Right lobe of liver (tissue), 6 donors: ENCODE results near the gene EDARADD. TPM values are rescaled to one million over a fixed set of nuclear protein-coding genes. Genes with fewer than 3 reads are reported as not detected.

ENCODE experiments used
- ATAC-seq, 4 donors: fragments of 200-7000 bp; cut with Tn5 transposase; one replicate each; pipeline ENCODE4 v1.9.1; 2020; ENCODE audit warnings: mild to moderate bottlenecking in 4 of 4, moderate library complexity in 4 of 4
- DNase-seq, 3 donors: peaks; one replicate each; pipeline ENCODE4 v3.0.0-alpha.2; 2020
- H3K27ac ChIP-seq, 3 donors: fragments of 200-600 bp; one replicate each; pipeline ENCODE4 v1.8.0; 2022
- H3K27me3 ChIP-seq, 2 donors: fragments of 200-600 bp; one replicate each; pipeline ENCODE4 v1.8.0; 2022
- H3K36me3 ChIP-seq, 4 donors: fragments of 200-600 bp; sonication (generic) in 1 of 4; one replicate each; pipeline versions ENCODE4 v1.5.1 to v1.8.0; 2017 to 2022; ENCODE audit warnings: control low read depth in 1 of 4
- H3K4me1 ChIP-seq, 4 donors: fragments of 200-600 bp; sonication (generic) in 1 of 4; one replicate each; pipeline versions ENCODE4 v1.5.1 to v1.8.0; 2017 to 2022; ENCODE audit warnings: control low read depth in 1 of 4
- H3K4me3 ChIP-seq, 3 donors: fragments of 200-600 bp; one replicate each; pipeline ENCODE4 v1.8.0; 2022
- H3K9me3 ChIP-seq, 4 donors: fragments of 200-600 bp; sonication (generic) in 1 of 4; one replicate each; pipeline versions ENCODE4 v1.5.1 to v1.8.0; 2017 to 2022; ENCODE audit warnings: control low read depth in 1 of 4
- POLR2A ChIP-seq: fragments of 450-650 bp; IDR thresholded peaks from one replicate; pipeline ENCODE4 v1.6.1; 2017; ENCODE audit warnings: antibody characterized with exemption, mild to moderate bottlenecking
- WGBS: methylation state at CpG from one replicate; pipeline ENCODE4 v1.1.6; 2018; ENCODE audit warnings: low coverage, low lambda C conversion rate; ENCODE audit not compliant: insufficient coverage; ENCODE audit errors: missing lambda C conversion rate; 5-methylcytosine and 5-hydroxymethylcytosine counted together
- intact Hi-C, 2 donors: fragments of 100-400 bp; cut with DNase I; formaldehyde crosslinking; loops; one replicate each; pipeline versions ENCODE4 v1.11.2 to v1.14.1; 2022
- total RNA-seq, 6 experiments: library from RNA; depleted of rRNA in 2 of 6; stranded (reverse); fragments of >200 nt in 2 of 6; fragmentation: NEBNext Ultra II Directional in 3 of 6; extraction: Animal tissue kit (Norgen Biotek cat#: 25700) in 3 of 6; gene quantifications; one replicate each; pipeline versions ENCODE4 v1.1.0 to v1.2.4, GENCODE V29; 2016 to 2023
- TF ChIP-seq, protein P1 (sequence below), 4 donors: fragments of 200-600 bp in 3 of 4; fragments of 450-650 bp in 1 of 4; IDR thresholded peaks; one replicate each; pipeline versions ENCODE4 v1.5.1 to v1.8.0; 2016 to 2022; ENCODE audit warnings: antibody characterized with exemption in 4 of 4, mild to moderate bottlenecking in 2 of 4
- donor health status: DM: no; HTN: yes; CAD: no.
- donor health status: DM: no; HTN: no; CAD: no.
- donor health status: DM: no; HTN: no; CAD: no.
- donor health status: DM: no; HTN: yes; CAD: no.
- donor health status: DM: no; HTN: yes; CAD: no.

Gene EDARADD
- total RNA-seq, 6 experiments from 2014 or later = 0.16 to 1.2 (median 0.26) TPM; not detected in 1

DNA sequence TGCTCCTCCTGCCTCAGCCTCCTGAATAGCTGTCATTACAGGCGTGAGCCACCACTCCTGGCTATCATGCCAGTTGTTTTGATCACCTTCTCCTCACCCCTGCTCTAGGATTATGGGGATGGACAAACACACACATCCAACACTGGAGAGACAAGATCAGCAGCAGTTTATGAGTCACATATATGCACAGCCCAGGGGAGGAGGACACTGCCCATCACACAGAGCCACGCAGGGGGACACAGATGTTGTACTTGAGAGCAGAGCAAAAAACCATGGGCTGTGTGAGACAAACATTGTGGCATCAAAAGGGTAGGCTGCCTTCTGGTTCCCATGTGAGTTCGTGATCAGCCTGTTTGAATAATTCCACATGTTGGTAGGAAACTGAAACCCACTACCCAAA is 32.1 kb downstream of the EDARADD start:
- intact Hi-C loops = no loop called here
- DNase-seq = no peak
- Histone ChIP-seq H3K9me3 (no peaks in the 10 kb centered on the region), H3K27me3 (no peaks in the 10 kb centered on the region), H3K4me3 (no peak overlapping the region), H3K36me3 (no peaks in the 10 kb centered on the region), H3K27ac (no peak overlapping the region), H3K4me1 (no peaks in the 10 kb centered on the region)
- WGBS = 84% methylated on average over 2 of the region's 3 CpGs
- TF ChIP-seq, protein P1, sequence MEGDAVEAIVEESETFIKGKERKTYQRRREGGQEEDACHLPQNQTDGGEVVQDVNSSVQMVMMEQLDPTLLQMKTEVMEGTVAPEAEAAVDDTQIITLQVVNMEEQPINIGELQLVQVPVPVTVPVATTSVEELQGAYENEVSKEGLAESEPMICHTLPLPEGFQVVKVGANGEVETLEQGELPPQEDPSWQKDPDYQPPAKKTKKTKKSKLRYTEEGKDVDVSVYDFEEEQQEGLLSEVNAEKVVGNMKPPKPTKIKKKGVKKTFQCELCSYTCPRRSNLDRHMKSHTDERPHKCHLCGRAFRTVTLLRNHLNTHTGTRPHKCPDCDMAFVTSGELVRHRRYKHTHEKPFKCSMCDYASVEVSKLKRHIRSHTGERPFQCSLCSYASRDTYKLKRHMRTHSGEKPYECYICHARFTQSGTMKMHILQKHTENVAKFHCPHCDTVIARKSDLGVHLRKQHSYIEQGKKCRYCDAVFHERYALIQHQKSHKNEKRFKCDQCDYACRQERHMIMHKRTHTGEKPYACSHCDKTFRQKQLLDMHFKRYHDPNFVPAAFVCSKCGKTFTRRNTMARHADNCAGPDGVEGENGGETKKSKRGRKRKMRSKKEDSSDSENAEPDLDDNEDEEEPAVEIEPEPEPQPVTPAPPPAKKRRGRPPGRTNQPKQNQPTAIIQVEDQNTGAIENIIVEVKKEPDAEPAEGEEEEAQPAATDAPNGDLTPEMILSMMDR (IDR thresholded peaks at IDR 0.05) = no peak
- TF ChIP-seq POLR2A = no peak
- ATAC-seq = no peak

DNA sequence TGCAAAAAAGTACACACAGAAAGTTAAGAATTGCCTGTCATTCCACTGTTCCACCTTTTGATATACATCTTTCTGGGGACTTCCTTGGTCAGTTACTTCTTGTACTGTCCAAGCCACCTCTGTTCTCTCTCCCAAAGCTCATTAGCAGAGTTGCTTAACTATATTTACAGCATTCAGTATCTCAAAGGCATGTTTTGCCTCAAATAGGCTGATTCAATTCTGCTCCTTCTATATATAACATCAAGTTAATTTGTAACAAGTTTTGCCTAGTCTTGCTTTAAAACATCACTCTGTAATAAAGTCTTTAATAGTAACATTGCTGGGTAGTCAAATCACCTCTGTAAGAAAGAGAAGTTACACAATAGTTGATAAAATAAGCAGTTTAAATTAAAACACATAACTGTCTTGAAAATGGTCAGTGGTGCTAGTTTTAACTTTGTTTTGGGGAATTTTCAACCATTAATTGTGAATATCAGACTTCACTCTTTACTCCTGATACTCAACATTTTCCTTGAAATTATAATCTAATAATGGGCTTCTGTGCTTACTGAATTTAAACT is 35.7 kb downstream of the EDARADD start:
- DNase-seq = no peak

DNA sequence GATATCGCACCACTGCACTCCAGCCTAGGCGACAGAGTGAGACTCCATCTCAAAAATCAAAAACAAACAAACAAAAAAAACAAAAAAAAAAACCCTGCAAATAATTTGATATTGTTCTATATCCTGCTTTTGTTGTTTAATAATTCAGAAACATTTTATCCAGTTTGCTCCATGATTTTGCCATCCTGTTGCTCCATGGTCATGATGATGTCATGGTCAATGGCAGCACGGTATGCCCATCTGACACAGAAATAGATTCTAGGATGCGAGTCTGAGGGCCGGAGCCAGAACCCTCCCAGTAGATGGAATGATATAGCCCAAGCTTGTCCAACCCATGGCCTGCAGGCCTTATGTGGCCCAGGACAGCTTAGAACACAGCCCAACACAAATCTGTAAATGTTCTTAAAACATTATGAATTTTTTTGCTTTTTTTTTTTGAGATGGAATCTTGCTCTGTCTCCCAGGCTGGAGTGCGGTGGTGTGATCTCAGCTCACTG is 39.8 kb downstream of the EDARADD start:
- TF ChIP-seq, protein P1 (IDR thresholded peaks at IDR 0.05) = no peak
- TF ChIP-seq POLR2A = no peak
- 89% methylated on average over 6 of the region's 6 CpGs for WGBS
- H3K27ac ChIP-seq = no peak overlapping the region
- no peak for ATAC-seq
- H3K27me3 ChIP-seq = no peaks in the 10 kb centered on the region
- no peaks in the 10 kb centered on the region for H3K4me1 ChIP-seq
- H3K36me3 ChIP-seq = no peaks in the 10 kb centered on the region
- no peaks in the 10 kb centered on the region for H3K9me3 ChIP-seq
- intact Hi-C loops = no loop called here
- DNase-seq = no peak
- no peak overlapping the region for H3K4me3 ChIP-seq

More for the DNA sequence above, 35.7 kb downstream of the EDARADD start:
- intact Hi-C loops = no loop called here
- Histone ChIP-seq H3K36me3 (no peaks in the 10 kb centered on the region), H3K27ac (no peak overlapping the region), H3K4me3 (no peak overlapping the region), H3K4me1 (no peaks in the 10 kb centered on the region), H3K27me3 (no peaks in the 10 kb centered on the region), H3K9me3 (no peaks in the 10 kb centered on the region)
- TF ChIP-seq, protein P1 (IDR thresholded peaks at IDR 0.05) = no peak
- TF ChIP-seq POLR2A = no peak
- no peak for ATAC-seq

DNA sequence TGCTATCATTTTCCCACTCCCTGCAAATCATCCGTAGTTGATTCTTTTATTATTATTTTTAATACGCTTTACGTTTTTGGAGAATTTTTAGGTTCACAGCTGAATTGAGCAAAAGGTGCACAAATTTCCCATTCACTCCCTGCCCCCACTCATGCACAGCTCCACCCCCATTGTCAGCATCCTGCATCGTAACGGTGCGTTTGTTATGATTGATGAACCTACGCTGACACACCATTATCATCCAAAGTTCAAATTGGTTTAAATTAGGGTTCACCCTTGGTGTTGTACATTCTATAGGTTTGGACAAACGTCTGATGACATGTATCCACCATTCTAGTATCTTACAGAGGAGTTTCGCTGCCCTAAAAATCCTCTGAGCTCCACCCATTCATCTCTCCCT is 44.5 kb downstream of the EDARADD start:
- TF ChIP-seq POLR2A = no peak
- TF ChIP-seq, protein P1 (IDR thresholded peaks at IDR 0.05) = no peak
- DNase-seq = no peak
- Histone ChIP-seq H3K4me3 (no peak overlapping the region), H3K4me1 (no peaks in the 10 kb centered on the region), H3K27me3 (no peaks in the 10 kb centered on the region), H3K36me3 (no peaks in the 10 kb centered on the region), H3K9me3 (no peaks in the 10 kb centered on the region), H3K27ac (no peak overlapping the region)
- 80% methylated on average over 9 of the region's 9 CpGs for WGBS
- intact Hi-C loops = no loop called here
- no peak for ATAC-seq

DNA sequence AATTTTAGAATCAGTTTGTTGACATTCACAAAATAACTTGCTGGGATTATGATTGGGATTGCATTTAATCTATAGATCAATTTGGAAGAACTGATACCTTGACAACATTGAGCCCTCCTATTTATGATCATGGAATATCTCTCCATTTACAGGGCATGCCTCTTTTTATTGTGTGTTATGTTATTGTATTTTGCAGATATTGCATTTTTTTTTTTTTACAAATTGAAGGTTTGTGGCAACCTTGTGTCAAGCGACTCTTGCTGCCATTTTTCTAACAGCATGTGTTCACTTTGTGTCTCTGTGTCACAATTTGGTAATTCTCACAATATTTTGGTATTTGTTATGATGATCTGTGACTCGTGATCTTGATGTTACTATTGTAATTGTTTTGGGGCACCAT is 46.3 kb downstream of the EDARADD start:
- Histone ChIP-seq H3K27ac (no peak overlapping the region), H3K4me3 (no peak overlapping the region), H3K9me3 (no peaks in the 10 kb centered on the region), H3K36me3 (no peaks in the 10 kb centered on the region), H3K4me1 (no peaks in the 10 kb centered on the region), H3K27me3 (no peaks in the 10 kb centered on the region)
- ATAC-seq (no peak), DNase-seq (no peak)
- whole genome bisulfite sequencing = 90% methylated on average over 2 of the region's 2 CpGs
- intact Hi-C loops = no loop called here
- TF ChIP-seq, protein P1 (IDR thresholded peaks at IDR 0.05) = no peak
- TF ChIP-seq POLR2A = no peak
